Tibial nerve (tissue), 4 donors: ENCODE measurements around the gene PRSS53. TPM values are rescaled to one million over a fixed set of nuclear protein-coding genes. Genes with fewer than 3 reads are reported as not detected.
A peak's percentile ranks its signal among the peaks of the same experiment; 100 is the strongest.

ENCODE experiments used
- DNase-seq, 2 donors: peaks; one replicate each; pipeline ENCODE4 v3.0.0-alpha.2; 2019; ENCODE audit warnings: low spot score in 2 of 2
- H3K27ac ChIP-seq, 4 donors: fragments of 200-600 bp; sonication (generic) in 3 of 4; one replicate each; pipeline ENCODE4 v1.5.1; 2017 to 2019; ENCODE audit warnings: mild to moderate bottlenecking in 1 of 4
- H3K27me3 ChIP-seq, 2 donors: fragments of 200-600 bp; sonication (generic) in 1 of 2; one replicate each; pipeline versions ENCODE4 v1.5.1 to v1.6.0; 2017 to 2019
- H3K36me3 ChIP-seq, 3 donors: fragments of 200-600 bp; sonication (generic); one replicate each; pipeline ENCODE4 v1.5.1; 2018 to 2019
- H3K4me1 ChIP-seq, 4 donors: fragments of 200-600 bp; sonication (generic) in 3 of 4; one replicate each; pipeline ENCODE4 v1.5.1; 2017 to 2019
- H3K4me3 ChIP-seq, 4 donors: fragments of 200-600 bp; sonication (generic) in 3 of 4; one replicate each; pipeline ENCODE4 v1.5.1; 2017 to 2019; ENCODE audit warnings: mild to moderate bottlenecking in 1 of 4, moderate library complexity in 1 of 4
- H3K9me3 ChIP-seq, 4 donors: fragments of 200-600 bp; sonication (generic) in 3 of 4; one replicate each; pipeline ENCODE4 v1.5.1; 2017 to 2019
- EP300 ChIP-seq, 2 donors: sonication (generic); formaldehyde crosslinking; IDR thresholded peaks; one replicate each; pipeline ENCODE4 v1.6.1; 2017; ENCODE audit warnings: antibody characterized with exemption in 2 of 2, mild to moderate bottlenecking in 1 of 2
- POLR2A ChIP-seq, 2 donors: fragments of 450-650 bp; IDR thresholded peaks; one replicate each; pipeline ENCODE4 v1.6.1; 2017; ENCODE audit warnings: antibody characterized with exemption in 2 of 2, mild to moderate bottlenecking in 2 of 2, moderate library complexity in 2 of 2
- WGBS, 2 donors: methylation state at CpG; one replicate each; pipeline ENCODE4 v1.1.5; 2018; 5-methylcytosine and 5-hydroxymethylcytosine counted together
- total RNA-seq, 4 donors: library from RNA; depleted of rRNA; stranded (reverse); fragments of >200 nt; gene quantifications; one replicate each; pipeline ENCODE4 v1.1.0, GENCODE V29; 2016
- TF ChIP-seq, protein P1 (sequence below), 5 experiments: fragments of 200-600 bp in 3 of 5; fragments of 450-650 bp in 2 of 5; sonication (generic) in 3 of 5; IDR thresholded peaks; one replicate each; pipeline ENCODE4 v1.5.1; 2016 to 2019; ENCODE audit warnings: antibody characterized with exemption in 5 of 5, mild to moderate bottlenecking in 3 of 5, moderate library complexity in 2 of 5

The PRSS53 gene
- total RNA-seq, 4 donors from 2014 or later: 1.3 to 5.4 (median 3.1) TPM

DNA sequence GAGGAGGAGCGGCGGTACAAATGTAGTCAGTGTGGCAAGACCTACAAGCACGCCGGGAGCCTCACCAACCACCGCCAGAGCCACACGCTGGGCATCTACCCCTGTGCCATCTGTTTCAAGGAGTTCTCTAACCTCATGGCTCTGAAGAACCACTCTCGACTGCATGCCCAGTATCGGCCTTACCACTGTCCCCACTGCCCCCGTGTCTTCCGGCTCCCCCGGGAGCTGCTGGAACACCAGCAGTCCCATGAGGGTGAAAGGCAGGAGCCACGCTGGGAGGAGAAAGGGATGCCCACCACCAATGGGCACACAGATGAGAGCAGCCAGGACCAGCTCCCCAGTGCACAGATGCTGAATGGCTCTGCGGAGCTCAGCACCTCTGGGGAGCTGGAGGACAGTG, 11.7 kb downstream of the PRSS53 start:
- 93 to 97% methylated on average over 12 to 13 of the region's 13 CpGs for WGBS, 2 donors
- peaks cover 0 to 62% (median 15%) of the 10 kb centered on the region in 3 donors for H3K36me3 ChIP-seq
- DNase-seq: no peak

DNA sequence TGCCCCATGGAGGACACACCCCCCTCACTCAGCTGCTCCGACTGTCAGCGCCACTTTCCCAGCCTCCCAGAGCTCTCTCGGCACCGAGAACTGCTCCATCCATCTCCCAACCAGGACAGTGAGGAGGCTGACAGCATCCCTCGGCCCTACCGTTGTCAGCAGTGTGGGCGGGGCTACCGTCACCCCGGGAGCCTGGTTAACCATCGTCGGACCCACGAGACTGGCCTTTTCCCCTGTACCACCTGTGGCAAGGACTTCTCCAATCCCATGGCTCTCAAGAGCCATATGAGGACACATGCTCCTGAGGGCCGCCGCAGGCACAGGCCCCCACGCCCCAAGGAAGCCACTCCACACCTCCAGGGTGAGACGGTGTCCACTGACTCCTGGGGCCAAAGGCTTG, 12.4 kb downstream of the PRSS53 start:
- Histone ChIP-seq H3K9me3 (no peaks in the 10 kb centered on the region), H3K4me1 (peaks cover 0 to 41% (median 19%) of the 10 kb centered on the region in 4 donors), H3K27me3 (no peaks in the 10 kb centered on the region), H3K4me3 (no peak overlapping the region), H3K27ac (no peak overlapping the region), H3K36me3 (peaks cover 0 to 55% (median 15%) of the 10 kb centered on the region in 3 donors)
- no peak for DNase-seq
- WGBS, 2 donors: 68 to 74% methylated on average over 16 of the region's 16 CpGs
- TF ChIP-seq, protein P1, sequence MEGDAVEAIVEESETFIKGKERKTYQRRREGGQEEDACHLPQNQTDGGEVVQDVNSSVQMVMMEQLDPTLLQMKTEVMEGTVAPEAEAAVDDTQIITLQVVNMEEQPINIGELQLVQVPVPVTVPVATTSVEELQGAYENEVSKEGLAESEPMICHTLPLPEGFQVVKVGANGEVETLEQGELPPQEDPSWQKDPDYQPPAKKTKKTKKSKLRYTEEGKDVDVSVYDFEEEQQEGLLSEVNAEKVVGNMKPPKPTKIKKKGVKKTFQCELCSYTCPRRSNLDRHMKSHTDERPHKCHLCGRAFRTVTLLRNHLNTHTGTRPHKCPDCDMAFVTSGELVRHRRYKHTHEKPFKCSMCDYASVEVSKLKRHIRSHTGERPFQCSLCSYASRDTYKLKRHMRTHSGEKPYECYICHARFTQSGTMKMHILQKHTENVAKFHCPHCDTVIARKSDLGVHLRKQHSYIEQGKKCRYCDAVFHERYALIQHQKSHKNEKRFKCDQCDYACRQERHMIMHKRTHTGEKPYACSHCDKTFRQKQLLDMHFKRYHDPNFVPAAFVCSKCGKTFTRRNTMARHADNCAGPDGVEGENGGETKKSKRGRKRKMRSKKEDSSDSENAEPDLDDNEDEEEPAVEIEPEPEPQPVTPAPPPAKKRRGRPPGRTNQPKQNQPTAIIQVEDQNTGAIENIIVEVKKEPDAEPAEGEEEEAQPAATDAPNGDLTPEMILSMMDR (IDR thresholded peaks at IDR 0.05): no peak
- no peak for TF ChIP-seq POLR2A (IDR thresholded peaks at IDR 0.05)
- no peak for TF ChIP-seq EP300 (IDR thresholded peaks at IDR 0.05)

More for the DNA sequence above, 11.7 kb downstream of the PRSS53 start:
- Histone ChIP-seq H3K27ac (no peak overlapping the region), H3K4me1 (peaks cover 0 to 41% (median 16%) of the 10 kb centered on the region in 4 donors), H3K9me3 (no peaks in the 10 kb centered on the region), H3K27me3 (no peaks in the 10 kb centered on the region), H3K4me3 (no peak overlapping the region)
- TF ChIP-seq, protein P1 (IDR thresholded peaks at IDR 0.05): no peak
- no peak for TF ChIP-seq EP300 (IDR thresholded peaks at IDR 0.05)
- no peak for TF ChIP-seq POLR2A (IDR thresholded peaks at IDR 0.05)

DNA sequence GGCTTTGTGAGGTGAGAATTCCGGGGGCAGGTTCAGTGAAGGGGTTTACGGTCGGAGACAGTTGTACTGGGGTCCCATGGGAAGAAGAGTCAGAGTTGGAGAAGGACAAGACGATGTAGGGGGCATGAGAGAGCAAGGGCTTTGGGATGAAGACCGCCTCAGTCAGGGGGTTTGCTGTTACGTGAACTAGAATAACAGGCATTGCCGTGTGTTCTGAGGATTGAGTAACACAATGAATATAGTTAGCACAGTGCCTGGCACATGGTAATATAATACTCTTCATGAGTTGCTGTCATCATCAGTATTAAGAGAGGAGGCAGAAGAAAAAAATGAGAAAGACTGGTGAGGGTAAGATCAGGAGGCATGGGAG, 13.9 kb downstream of the PRSS53 start:
- Histone ChIP-seq H3K4me3 (peak overlapping the region; percentile 88 to 100 (median 97)), H3K27ac (peak overlapping the region; percentile 89 to 97 (median 96)), H3K9me3 (no peaks in the 10 kb centered on the region), H3K36me3 (peaks cover 0 to 39% (median 15%) of the 10 kb centered on the region in 3 donors), H3K4me1 (peaks cover 0 to 38% (median 19%) of the 10 kb centered on the region in 4 donors), H3K27me3 (no peaks in the 10 kb centered on the region)
- WGBS, 2 donors: 1 to 2% methylated on average over 7 of the region's 7 CpGs
- TF ChIP-seq EP300 (IDR thresholded peaks at IDR 0.05) (no peak), POLR2A (IDR thresholded peaks at IDR 0.05) (no peak)
- TF ChIP-seq, protein P1 (IDR thresholded peaks at IDR 0.05): no peak
- no peak for DNase-seq

DNA sequence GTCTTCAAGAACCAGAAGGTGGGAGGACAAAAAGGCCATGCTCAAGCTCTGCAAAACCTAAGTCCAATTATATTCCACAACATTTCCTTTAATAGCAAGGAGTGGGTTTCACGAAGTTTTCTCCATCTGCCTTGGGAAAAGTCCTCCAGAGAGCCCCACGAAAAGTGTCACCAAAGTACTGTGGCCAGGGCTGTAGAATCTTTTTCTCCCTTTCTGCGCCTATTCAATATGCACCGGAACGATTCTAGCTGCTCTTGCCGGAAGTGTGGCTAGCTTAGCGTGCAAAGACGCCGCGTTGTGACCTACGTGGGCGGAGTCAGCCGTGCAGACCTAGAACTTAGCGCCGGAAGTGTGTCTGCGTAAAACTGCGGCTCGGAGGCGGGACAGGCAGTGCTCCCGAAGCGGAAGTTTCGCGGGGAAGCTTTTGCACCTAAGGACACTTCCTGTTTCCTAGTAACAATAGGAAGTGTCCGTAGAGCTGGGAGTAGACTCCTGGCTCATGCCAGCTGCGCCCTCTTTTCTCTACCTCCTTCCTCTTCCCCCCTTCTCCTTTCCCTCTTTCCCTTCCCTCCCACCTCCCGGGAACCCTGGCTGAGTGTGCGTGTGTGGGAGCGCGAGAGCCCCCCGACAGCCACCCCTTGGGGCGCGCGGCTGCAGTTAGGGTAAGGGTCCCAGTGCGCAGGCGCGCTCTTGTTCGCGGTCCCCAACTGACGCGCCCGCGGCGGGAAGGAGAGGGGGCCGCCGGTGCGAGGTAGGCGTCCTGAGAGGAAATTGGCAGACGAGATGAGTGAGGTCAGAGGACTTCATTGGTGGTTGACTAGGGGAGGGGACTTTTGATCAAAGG, 14.6 kb downstream of the PRSS53 start, which contains the start of the genes ZNF646 and ZNF668:
ZNF646 (plus strand) TSS at position 453 of the 844 bp plus-strand sequence. CDS start 1,903 bp downstream, outside the sequence.
ZNF668 (minus strand) TSS at position 271 of the 844 bp plus-strand sequence. CDS start 9,781 bp downstream, outside the sequence.
- H3K9me3 ChIP-seq: no peaks in the 10 kb centered on the region
- peak within 1 kb of the TSS; percentile 89 to 97 (median 96) for H3K27ac ChIP-seq
- peak within 1 kb of the TSS; percentile 88 to 100 (median 97) for H3K4me3 ChIP-seq
- peaks cover 0 to 38% (median 19%) of the 10 kb centered on the region in 4 donors for H3K4me1 ChIP-seq
- peak; percentile 96 for DNase-seq
- peaks cover 0 to 33% (median 15%) of the 10 kb centered on the region in 3 donors for H3K36me3 ChIP-seq
- no peaks in the 10 kb centered on the region for H3K27me3 ChIP-seq
- peak; percentile 86 to 90 for TF ChIP-seq EP300 (IDR thresholded peaks at IDR 0.05)
- peak; percentile 60 to 63 for TF ChIP-seq POLR2A (IDR thresholded peaks at IDR 0.05)
- TF ChIP-seq, protein P1 (IDR thresholded peaks at IDR 0.05): peak in 1 of 5 experiments; percentile 26
- 1% methylated on average over 45 to 48 of the region's 48 CpGs for WGBS, 2 donors
